GM21576 (cell line): ENCODE measurements around the gene CENPH.
"Not testable (repeated sequence)": the region's sequence is repeated elsewhere in the genome, so short reads cannot be mapped to it uniquely, and the experiment has no call there.

Experiments used
- ATAC-seq: cut with Tn5 transposase; IDR thresholded peaks from one replicate; pipeline ENCODE4 v1.9.1; 2021; ENCODE audit warnings: mild to moderate bottlenecking, moderate library complexity; ENCODE audit not compliant: unreplicated experiment

Gene CENPH

DNA sequence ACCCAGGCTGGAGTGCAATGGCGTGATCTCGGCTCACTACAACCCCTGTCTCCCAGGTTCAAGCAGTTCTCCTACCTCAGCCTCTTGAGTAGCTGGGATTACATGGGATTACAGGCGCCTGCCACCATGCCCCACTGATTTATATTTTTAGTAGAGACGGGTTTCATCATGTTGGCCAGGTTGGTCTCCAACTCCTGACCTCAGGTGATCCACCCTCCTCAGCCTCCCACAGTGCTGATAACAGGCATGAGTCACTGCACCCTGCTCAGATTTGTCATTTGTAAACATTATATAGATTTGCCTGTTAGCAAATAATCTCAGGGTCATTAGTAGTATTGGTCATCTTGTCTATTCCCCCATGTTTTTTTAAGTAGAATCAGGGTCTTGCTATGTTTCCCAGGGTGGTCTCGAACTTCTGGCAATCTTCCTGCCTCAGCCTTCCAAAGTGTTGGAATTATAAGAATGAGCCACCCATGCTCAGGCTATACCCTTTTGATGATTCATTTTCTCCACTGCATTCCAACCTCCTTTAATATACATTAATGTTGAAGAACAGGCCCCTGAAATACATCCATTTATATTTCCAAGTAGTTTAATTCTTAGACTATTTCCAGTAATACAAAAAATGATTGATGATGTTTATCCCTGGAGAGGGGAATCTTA is 17.3 kb downstream of the CENPH start:
- no peak for ATAC-seq

DNA sequence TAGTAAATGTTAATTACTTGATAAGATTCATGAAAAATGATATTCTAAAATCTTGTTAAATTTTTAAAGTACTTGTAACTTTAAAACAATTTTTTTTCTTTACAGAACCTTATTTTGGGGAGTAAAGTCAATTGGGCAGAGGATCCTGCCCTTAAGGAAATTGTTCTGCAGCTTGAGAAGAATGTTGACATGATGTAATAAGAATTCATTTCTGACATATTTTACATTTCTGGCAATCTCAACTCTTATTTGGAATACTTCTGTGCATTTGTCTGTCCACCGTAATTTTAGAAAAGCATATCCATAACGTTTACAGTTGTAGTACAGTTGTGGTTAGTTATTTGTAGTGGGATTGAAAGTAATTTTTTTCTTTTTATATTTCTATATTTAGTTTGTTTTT is 20.2 kb downstream of the CENPH start:
- ATAC-seq, result no peak

DNA sequence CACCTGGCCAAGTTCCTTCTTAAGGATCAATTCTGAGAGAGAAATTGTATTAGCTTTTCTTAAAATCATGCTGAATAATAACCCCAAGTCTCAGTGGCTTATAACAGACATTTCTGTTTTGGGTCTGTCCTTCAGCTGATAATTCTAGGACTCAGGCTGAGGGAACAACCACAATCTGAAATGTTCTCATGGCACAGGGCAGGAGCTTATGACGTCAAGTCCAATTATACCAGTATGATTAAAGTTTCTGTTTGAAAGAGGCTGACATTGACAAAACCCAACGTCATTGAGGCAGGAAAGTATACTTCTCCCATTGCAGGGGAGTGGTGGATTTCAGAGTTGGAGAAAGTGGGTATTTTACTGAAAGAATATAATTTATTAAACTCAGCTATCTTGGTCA is 21.8 kb downstream of the CENPH start:
- no peak for ATAC-seq

DNA sequence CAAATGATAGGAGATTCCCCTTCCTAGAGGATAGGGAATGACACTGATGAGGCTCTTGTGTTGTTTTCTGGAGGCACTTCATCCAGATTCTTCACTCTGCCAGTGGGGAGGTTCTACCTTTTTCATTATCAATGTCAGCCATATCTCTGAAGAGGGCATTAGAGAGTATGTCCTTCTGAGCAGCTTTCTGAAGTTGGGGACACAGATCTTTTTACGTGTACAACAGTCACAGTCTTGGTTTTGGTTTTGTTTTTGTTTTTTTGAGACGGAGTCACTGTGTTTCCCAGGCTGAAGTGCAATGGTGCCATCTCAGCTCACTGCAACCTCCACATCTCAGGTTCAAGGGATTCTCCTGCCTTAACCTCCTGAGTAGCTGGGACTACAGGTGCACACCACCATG is 22.6 kb downstream of the CENPH start:
- peak; percentile 56 for ATAC-seq

DNA sequence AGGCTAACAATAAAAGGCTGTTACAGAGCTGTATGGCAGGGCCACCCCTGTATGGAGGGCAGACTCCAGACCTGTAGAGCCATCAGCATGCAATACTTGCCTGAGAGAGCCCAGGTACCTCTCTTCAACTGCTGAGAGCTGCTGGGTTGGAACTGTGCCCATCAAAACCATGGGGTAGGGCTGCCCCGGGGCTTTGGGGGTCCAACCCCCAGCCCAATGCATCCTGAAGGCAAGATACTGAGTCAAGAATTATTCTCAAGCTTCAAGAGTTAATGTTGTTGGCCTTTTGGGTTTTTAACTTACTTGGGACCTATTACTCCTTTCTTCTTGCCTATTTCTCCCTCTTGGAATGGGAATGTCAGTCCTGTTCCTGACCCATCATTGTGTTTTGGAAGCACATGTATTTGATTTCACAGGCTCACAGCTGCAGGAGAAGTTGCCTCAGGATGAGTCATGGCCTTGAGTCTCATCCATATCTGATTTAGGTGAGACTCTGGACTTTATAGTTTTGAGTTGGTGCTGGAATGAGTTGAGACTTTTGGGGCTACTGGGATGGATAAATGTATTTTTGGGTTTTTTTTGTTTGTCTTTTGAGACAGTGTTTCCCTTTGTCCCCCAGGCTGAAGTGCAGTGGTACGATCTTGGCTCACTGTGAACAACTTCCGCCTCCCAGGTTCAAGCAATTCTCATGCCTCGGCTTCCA is 24.3 kb downstream of the CENPH start:
- ATAC-seq, result no peak

DNA sequence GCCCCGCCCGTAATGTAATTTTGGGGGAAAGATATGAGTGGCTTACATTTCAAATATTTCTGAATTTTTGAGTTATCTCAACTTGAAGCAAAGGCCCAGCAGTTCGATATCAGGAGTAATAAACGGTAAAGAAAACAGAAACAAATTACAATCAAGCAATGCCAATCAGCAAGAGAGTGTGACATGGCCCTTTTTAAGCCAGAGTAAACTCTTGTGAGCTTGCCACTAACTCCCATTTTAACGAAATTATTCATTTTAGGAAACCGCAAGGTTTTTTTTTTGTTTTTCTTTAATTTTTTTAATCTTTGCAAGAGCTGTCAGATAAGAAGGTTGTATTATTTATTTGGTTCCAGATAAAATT is 27.7 kb downstream of the CENPH start:
- no peak for ATAC-seq

DNA sequence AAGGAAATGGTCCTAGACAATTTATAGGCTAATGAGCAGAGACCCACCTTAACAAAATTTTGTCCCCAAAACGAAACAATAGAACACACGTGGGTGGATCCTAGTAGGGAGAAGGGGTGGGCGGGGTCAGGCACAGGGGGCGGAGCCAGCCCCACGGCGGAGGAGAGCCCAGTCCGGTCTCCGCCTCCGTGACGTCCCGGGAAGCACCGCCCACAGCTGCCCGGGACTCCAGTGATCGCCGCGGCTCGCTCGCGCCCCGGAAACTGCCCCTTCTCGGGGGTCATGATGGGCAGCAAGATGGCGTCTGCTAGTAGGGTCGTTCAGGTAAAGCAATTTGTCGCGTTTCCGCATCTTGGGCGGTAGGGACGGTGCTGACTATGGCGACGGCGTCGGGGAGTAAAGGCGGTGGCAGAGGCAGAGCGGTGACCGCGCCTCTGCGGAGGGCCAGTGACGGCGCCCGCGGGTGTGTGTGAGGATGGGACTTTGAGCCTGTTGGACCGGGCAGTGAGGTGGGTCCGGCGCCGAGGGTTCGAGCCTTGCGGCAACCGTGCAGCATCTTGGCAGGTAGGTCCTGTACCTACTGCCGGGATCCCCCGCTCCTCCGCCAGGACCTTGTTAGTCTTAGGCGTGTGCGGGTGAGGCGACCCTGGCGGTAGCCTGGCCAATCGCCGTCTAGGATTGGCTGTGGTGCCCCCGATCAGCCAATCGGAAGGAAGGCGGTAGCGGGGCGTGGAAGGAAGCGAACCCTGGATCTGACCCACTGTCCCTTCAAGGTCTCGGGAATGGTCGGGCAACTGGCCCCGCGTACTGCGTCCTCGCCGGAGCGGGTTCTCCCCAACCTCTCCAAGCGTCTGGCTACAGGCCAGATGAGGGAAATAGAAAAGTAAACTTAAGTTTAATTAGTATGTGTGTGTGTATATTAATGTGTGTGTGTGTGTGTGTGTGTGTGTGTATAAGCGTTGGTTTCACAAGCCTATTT is 28.5 kb downstream of the CENPH start:
- ATAC-seq, result peak; percentile 91

DNA sequence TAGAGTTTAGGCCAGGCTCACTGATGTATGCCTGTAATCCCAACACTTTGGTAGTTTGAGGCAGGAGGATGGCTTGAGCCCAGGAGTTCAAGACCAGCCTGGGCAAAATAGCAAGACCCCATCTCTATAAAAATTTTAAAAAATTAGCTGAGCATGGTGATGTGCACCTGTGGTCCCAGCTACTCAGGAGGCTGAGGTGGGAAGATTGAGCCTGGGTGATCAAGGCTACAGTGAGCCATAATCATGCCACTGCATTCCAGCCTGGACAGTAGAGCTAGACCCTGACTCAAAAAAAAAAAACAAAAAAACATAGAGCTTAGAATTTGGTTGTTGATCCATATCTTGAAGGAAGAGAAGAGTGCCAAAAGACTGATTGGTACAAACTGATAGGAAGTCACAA is 30.6 kb downstream of the CENPH start:
- no peak for ATAC-seq

DNA sequence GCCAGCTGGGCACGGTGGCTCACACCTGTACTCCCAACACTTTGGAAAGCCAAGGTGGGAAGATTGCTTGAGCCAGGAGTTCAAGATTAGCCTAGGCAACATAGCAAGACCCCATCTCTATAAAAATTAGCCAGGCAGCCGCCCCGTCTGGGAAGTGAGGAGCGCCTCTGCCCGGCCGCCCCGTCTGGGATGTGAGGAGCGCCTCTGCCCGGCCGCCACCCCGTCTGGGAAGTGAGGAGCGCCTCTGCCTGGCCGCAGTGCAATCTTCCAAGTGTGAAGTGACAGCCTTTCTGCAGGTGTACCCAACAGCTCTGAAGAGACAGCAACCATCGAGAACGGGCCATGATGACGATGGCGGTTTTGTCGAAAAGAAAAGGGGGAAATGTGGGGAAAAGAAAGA is 31.0 kb downstream of the CENPH start:
- ATAC-seq, result not testable (repeated sequence)

DNA sequence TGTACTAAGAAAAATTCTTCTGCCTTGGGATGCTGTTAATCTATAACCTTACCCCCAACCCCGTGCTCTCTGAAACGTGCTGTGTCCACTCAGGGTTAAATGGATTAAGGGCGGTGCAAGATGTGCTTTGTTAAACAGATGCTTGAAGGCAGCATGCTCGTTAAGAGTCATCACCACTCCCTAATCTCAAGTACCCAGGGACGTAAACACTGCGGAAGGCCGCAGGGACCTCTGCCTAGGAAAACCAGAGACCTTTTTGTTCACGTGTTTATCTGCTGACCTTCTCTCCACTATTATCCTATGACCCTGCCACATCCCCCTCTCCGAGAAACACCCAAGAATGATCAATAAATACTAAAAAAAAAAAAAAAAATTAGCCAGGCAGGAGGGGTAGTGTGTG is 31.4 kb downstream of the CENPH start:
- ATAC-seq, result not testable (repeated sequence)

DNA sequence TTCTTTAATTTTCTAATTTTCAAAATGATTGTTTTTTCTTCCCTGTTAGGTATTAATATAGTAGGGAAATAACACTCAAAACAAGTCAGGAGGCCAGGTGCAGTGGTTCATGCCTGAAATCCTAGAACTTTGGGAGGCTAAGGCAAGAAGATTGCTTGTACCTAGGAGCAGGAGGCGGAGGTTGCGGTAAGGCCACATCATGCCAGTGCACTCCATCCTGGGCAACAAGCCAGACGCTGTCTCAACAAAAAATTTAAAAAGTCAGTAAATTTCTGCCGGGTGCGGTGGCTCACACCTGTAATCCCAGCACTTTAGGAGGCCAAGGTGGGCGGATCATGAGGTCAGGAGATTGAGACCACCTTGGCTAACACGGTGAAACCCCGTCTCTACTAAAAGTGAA is 35.1 kb downstream of the CENPH start:
- ATAC-seq, result no peak

DNA sequence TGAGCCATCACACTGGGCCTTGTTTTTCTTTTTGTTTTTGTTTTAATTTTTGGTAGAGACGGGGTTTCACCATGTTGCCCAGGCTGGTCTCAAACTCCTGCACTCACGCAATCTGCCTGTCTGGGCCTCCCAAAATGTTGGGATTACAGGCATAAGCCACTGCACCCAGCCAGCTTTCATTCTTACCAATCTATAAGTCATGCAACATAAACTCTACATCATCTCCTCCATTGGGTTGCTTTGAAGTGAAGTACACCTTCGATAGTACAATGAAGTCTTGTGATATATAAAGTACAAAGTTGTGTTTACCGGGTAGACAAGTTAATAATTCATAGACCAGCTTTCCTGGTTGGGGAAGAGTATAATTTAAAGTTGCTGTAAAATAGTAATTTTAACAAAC is 36.5 kb downstream of the CENPH start:
- no peak for ATAC-seq

DNA sequence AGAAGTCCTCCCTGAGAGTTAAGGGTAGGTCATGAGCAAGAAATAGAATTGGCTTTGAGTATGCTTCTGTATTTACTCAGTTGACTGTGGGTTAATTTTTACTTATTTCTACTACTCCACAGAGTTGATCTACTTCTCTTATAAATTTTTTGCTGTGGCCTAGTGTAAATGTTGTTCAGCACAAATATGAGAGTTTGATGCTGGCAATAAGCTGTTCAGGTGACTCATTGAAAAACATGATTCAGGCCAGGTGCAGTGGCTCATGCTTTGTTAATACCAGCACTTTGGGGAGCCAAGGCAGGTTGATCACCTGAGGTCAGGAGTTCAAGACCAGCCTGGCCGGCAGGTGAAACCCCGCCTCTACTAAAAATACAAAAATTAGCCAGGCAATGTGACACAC is 40.8 kb downstream of the CENPH start:
- no peak for ATAC-seq

DNA sequence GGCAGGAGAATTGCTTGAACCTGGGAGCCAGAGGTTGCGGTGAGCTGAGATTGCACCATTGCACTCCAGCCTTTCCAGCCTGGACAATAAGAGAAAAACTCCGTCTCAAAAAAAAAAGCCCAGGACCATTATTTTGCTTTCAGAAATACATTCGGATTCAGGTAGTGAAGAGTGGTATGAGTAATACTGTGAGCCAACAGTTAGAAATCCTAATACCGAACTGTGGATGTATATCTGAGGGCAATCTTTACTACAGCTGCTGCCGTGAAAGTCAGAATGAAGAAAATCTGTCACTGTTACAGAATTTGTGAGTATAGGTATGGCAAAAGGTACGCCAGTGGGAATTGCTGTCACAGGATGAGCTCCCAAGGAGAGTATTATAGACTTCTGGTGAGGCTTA is 41.9 kb downstream of the CENPH start:
- ATAC-seq, result no peak

DNA sequence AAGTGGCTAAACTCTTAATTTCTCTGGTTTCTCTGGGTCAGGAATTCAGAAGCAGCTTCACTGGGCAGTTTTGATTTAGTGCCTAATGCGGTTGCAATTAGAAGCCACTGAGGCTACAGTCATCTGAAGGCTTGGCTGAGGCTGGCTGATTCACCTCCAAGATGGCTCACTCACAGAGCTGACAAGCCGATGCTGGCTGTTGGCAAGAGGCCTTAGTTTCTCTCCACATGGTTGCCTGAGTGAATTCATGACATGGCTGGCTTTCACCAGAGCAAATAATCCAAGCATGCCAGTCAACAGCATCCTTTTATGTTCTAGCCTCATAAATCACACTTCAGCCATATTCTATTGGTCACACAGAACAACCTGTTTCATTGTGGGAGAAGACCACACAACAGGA is 42.5 kb downstream of the CENPH start:
- ATAC-seq, result no peak

DNA sequence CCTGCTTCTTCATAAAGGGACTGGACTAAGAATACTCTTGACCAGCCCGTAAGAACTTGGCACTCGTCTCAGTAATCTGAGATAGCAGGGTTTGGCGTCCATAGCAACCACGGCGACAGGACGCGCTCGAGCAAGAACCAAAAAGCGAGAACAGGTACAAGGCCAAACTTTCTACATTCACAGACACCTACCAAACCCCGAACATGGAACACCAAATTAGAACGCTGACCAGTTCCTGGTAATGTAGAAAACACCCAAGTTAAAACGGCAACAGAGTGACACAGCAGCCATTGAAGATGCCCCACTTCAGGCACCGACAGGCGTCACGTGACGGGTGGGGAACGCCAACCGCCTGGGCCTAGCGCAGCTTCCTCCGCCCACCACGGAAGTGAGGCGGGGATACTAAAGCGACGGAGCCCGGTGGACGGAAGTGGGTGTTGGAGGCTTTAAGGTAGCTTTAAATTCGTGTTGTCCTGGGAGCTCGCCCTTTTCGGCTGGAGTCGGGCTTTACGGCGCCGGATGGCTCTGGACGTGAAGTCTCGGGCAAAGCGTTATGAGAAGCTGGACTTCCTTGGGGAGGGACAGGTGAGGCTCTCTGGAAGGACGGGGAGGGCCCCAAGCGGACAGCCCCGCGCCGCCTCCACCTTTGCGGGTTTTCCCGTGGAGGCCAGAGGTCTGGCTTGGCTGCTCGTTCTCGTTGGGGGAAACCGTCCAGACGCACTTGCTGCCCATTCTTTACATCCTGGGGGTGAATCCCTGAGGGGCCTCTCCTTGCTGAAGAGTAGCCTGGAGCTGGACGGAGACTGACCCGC is 45.3 kb downstream of the CENPH start, which contains the start of gene CDK7:
CDK7 (plus strand) TSS at position 430 of the 812 bp plus-strand sequence; CDS start at position 520, 90 bp downstream.
- peak; percentile 97 for ATAC-seq

DNA sequence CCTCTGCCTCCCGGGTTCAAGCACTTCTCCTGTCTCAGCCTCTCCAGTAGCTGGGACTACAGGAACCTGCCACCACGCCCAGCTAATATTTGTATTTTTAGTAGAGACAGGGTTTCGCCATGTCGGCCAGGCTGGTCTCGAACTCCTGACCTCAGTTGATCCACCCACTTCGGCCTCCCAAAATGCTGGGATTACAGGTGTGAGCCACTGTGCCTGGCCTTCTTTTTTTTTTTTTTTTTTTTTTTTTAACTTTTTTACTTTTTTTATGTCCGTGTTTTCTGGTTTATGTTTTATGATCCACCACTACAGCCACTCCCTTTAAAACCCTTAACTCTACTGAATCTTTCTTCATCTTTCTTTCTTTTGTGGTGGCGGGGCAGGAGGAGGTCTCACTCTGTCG is 47.4 kb downstream of the CENPH start:
- not testable (repeated sequence) for ATAC-seq

DNA sequence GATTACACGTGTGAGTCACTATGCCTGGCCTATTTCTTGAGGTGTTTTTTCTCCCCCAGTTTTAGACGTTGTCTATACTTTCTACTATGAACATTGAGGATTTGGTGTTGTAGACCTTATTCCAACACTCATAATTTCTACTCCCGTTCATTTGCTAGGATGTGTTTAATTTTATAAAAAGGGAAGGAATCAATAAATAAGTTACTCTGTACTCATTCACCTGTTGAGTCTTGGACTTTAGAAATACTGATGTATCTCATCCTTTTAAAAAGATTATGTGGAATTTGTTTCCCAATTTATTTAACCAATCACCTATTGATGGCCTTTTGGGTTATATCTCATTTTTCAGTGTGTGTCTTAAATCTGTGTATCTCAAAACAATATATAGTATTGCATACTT is 48.5 kb downstream of the CENPH start:
- no peak for ATAC-seq

DNA sequence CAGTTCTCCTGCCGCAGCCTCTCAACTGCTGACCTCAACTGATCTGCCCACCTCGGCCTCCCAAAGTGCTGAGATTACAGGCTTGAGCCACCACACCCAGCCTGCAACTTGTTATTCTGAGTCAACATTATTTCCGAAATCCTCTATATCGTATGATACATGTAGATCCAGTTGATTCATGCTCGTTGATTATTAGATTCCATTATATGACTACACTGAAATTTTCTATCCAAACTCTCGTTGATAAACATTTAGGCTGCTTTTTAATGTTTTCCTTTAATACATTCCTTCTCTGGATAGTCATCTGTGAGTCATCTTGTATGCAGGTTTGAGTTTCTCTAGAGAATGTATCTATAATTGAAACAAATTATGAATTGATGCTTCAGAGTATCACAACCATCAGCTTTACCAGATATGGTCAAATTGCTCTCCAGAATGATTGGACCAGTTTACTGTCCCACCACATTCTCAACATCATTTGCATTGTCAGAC is 49.4 kb downstream of the CENPH start:
- ATAC-seq, result no peak

DNA sequence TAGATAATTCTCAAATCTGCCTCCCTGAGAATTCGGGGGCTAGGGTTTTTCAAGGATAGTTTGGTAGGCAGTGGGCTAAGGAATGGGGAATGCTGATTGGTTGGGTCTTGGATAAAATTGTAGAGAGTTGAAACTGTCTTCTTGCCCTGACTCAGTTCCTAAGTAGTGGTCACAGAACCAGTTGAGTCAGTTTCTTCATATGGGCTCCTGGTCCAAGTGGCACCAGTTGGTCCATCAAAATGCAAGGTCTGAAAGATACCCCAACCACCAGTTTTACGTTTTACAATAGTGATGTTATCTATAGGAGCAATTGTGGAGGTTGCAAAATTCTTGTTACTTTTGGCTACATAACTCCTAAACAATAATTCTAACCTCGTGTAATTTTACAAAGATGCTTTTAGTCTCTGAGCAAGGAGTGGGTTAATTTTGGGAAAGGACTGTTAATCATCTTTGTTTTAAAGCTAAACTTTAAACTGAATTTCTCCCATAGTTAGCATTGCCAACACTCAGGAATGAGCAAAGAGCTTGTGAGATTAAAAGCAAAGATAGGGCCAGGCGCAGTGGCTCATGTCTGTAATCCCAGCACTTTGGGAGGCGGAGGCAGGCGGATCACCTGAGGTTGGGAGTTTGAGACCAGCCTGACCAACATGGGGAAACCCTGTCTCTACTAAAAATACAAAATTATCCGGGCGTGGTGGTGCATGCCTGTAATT is 53.0 kb downstream of the CENPH start:
- ATAC-seq, result no peak
